Transverse colon (tissue), 4 donors: ENCODE measurements around the gene CXCL17. TPM values are rescaled to one million over a fixed set of nuclear protein-coding genes. Genes with fewer than 3 reads are reported as not detected.

Experiments
- DNase-seq: peaks from one replicate; pipeline ENCODE4 v3.0.0-alpha.2; 2019
- H3K27ac ChIP-seq, 4 donors: fragments of 200-600 bp; sonication (generic); 2 replicates each; pipeline ENCODE4 v1.5.1; 2016 to 2018; ENCODE audit warnings: inconsistent platforms in 4 of 4
- H3K27me3 ChIP-seq: fragments of 200-600 bp; sonication (generic); 2 replicates; pipeline ENCODE4 v1.5.1; 2017; ENCODE audit warnings: inconsistent platforms
- H3K36me3 ChIP-seq, 4 donors: fragments of 200-600 bp; sonication (generic); 2 replicates each; pipeline ENCODE4 v1.5.1; 2017 to 2019; ENCODE audit warnings: inconsistent platforms in 4 of 4
- H3K4me1 ChIP-seq, 4 donors: fragments of 200-600 bp; sonication (generic); 2 replicates each; pipeline ENCODE4 v1.5.1; 2017 to 2020; ENCODE audit warnings: inconsistent platforms in 4 of 4
- H3K4me3 ChIP-seq, 4 donors: fragments of 200-600 bp; sonication (generic); 1 replicate in 1 of 4; 2 replicates in 3 of 4; pipeline versions ENCODE4 v1.5.1 to v1.6.1; 2017 to 2019; ENCODE audit warnings: inconsistent platforms in 4 of 4
- H3K9me3 ChIP-seq, 2 donors: fragments of 200-600 bp; sonication (generic); 2 replicates each; pipeline ENCODE4 v1.5.1; 2017 to 2019; ENCODE audit warnings: inconsistent platforms in 2 of 2
- EP300 ChIP-seq: sonication (generic); formaldehyde crosslinking; IDR thresholded peaks from one replicate; pipeline ENCODE4 v1.6.1; 2017; ENCODE audit warnings: antibody characterized with exemption, low read depth
- POLR2A ChIP-seq: fragments of 450-650 bp; IDR thresholded peaks from one replicate; pipeline ENCODE4 v1.6.1; 2016; ENCODE audit warnings: antibody characterized with exemption, mild to moderate bottlenecking, moderate library complexity
- POLR2AphosphoS5 ChIP-seq, 3 donors: sonication (generic); formaldehyde crosslinking; IDR thresholded peaks; one replicate each; pipeline ENCODE4 v1.6.1; 2016; ENCODE audit warnings: antibody characterized with exemption in 3 of 3
- WGBS, 2 donors: methylation state at CpG; one replicate each; pipeline ENCODE4 v1.1.5; 2018; ENCODE audit warnings: low coverage in 1 of 2; 5-methylcytosine and 5-hydroxymethylcytosine counted together
- in situ Hi-C, 4 donors: fragments of 200-750 bp; cut with MboI; loops; one replicate each; pipeline versions ENCODE4 v1.15.0 to v1.15.1; 2017; ENCODE audit warnings: low sequenced_read_pairs in 3 of 4, low pct_ligation_motif_present in 1 of 4, low pct_unique_long_range_greater_than_20kb in 1 of 4
- intact Hi-C: fragments of 100-400 bp; cut with DNase I; formaldehyde crosslinking; loops from one replicate; pipeline ENCODE4 v1.15.1; 2023; ENCODE audit warnings: low total_unique reads
- total RNA-seq, 4 donors: library from RNA; depleted of rRNA; stranded (reverse); fragments of >200 nt; gene quantifications; one replicate each; pipeline ENCODE4 v1.1.0, GENCODE V29; 2016
- TF ChIP-seq, protein P1 (sequence below), 5 experiments: fragments of 200-600 bp in 3 of 5; fragments of 450-650 bp in 2 of 5; sonication (generic) in 3 of 5; IDR thresholded peaks; 1 replicate in 2 of 5; 2 replicates in 3 of 5; pipeline ENCODE4 v1.5.1; 2016 to 2017; ENCODE audit warnings: antibody characterized with exemption in 5 of 5, inconsistent platforms in 3 of 5, mild to moderate bottlenecking in 2 of 5, moderate library complexity in 1 of 5

Gene CXCL17
- total RNA-seq, 4 donors from 2014 or later = not detected

GRCh38 chr19:42480335-42481095, 37.8 kb upstream of the CXCL17 start:
- TF ChIP-seq EP300 (no peak), POLR2A (no peak), POLR2AphosphoS5 (IDR thresholded peaks at IDR 0.05) (no peak)
- TF ChIP-seq, protein P1, sequence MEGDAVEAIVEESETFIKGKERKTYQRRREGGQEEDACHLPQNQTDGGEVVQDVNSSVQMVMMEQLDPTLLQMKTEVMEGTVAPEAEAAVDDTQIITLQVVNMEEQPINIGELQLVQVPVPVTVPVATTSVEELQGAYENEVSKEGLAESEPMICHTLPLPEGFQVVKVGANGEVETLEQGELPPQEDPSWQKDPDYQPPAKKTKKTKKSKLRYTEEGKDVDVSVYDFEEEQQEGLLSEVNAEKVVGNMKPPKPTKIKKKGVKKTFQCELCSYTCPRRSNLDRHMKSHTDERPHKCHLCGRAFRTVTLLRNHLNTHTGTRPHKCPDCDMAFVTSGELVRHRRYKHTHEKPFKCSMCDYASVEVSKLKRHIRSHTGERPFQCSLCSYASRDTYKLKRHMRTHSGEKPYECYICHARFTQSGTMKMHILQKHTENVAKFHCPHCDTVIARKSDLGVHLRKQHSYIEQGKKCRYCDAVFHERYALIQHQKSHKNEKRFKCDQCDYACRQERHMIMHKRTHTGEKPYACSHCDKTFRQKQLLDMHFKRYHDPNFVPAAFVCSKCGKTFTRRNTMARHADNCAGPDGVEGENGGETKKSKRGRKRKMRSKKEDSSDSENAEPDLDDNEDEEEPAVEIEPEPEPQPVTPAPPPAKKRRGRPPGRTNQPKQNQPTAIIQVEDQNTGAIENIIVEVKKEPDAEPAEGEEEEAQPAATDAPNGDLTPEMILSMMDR (IDR thresholded peaks at IDR 0.05) = no peak
- no peaks in the 10 kb centered on the region for H3K9me3 ChIP-seq
- intact Hi-C loops (no loop called here), in situ Hi-C loops (no loop called here)
- H3K4me3 ChIP-seq = no peak overlapping the region
- no peaks in the 10 kb centered on the region for H3K27me3 ChIP-seq
- DNase-seq = no peak
- H3K27ac ChIP-seq = no peak overlapping the region
- H3K36me3 ChIP-seq = no peaks in the 10 kb centered on the region
- 54 to 63% methylated on average over 6 to 7 of the region's 7 CpGs for WGBS, 2 donors
- H3K4me1 ChIP-seq = peaks cover 0 to 7% (median 0%) of the 10 kb centered on the region in 4 donors

GRCh38 chr19:42479736-42480135, 37.0 kb upstream of the CXCL17 start:
- intact Hi-C loops (no loop called here), in situ Hi-C loops (no loop called here)
- no peaks in the 10 kb centered on the region for H3K9me3 ChIP-seq
- no peaks in the 10 kb centered on the region for H3K36me3 ChIP-seq
- TF ChIP-seq POLR2AphosphoS5 (IDR thresholded peaks at IDR 0.05) (no peak), EP300 (no peak), POLR2A (no peak)
- TF ChIP-seq, protein P1 (IDR thresholded peaks at IDR 0.05) = no peak
- H3K4me1 ChIP-seq = peaks cover 0 to 7% (median 0%) of the 10 kb centered on the region in 4 donors
- WGBS, 2 donors = 90 to 100% methylated on average over 2 to 9 of the region's 9 CpGs
- DNase-seq = no peak
- no peak overlapping the region for H3K4me3 ChIP-seq
- no peak overlapping the region for H3K27ac ChIP-seq
- no peaks in the 10 kb centered on the region for H3K27me3 ChIP-seq

DNA sequence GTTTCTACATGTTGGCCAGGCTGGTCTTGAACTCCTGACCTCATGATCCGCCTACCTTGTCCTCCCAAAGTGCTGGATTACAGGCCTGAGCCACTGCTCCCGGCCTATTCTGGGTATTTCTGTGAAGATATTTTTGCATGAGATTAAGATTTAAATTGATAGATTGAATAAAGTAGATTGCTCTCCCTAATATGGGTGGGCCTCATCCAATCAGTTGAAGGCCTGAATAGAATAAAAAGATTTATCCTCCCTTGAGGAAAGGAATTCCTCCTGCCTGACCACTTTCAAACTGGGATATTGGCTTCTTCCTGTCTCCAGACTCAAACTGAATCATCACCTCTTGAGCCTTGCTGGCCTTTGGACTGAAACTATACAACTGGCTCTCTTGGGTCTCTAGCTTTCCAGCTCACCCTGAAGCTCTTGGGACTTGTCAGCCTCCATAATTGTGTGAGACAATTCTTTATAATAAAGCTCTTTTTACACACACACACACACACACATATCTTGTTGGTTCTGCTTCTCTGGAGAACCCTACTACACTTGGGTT, 36.1 kb upstream of the CXCL17 start:
- intact Hi-C loops (no loop called here), in situ Hi-C loops (no loop called here)
- no peak for TF ChIP-seq POLR2AphosphoS5 (IDR thresholded peaks at IDR 0.05)
- TF ChIP-seq, protein P1 (IDR thresholded peaks at IDR 0.05) = no peak
- TF ChIP-seq POLR2A = no peak
- TF ChIP-seq EP300 = no peak
- Histone ChIP-seq H3K9me3 (no peaks in the 10 kb centered on the region), H3K36me3 (no peaks in the 10 kb centered on the region), H3K4me3 (no peak overlapping the region), H3K27me3 (no peaks in the 10 kb centered on the region), H3K27ac (no peak overlapping the region), H3K4me1 (peaks cover 0 to 7% (median 0%) of the 10 kb centered on the region in 4 donors)
- no peak for DNase-seq
- 93 to 100% methylated on average over 1 to 2 of the region's 2 CpGs for WGBS, 2 donors

GRCh38 chr19:42477933-42478332, 35.2 kb upstream of the CXCL17 start:
- H3K4me3 ChIP-seq = no peak overlapping the region
- peaks cover 0 to 7% (median 0%) of the 10 kb centered on the region in 4 donors for H3K4me1 ChIP-seq
- H3K36me3 ChIP-seq = no peaks in the 10 kb centered on the region
- H3K27ac ChIP-seq = no peak overlapping the region
- intact Hi-C loops = no loop called here
- no peaks in the 10 kb centered on the region for H3K27me3 ChIP-seq
- 87 to 100% methylated on average over 2 of the region's 2 CpGs for WGBS, 2 donors
- in situ Hi-C loops = no loop called here
- TF ChIP-seq POLR2AphosphoS5 (IDR thresholded peaks at IDR 0.05) = no peak
- TF ChIP-seq EP300 = no peak
- TF ChIP-seq POLR2A = no peak
- TF ChIP-seq, protein P1 (IDR thresholded peaks at IDR 0.05) = no peak
- no peaks in the 10 kb centered on the region for H3K9me3 ChIP-seq
- DNase-seq = no peak
